ENCODE data around the gene DHX40.
"Not testable (repeated sequence)": the region's sequence is repeated elsewhere in the genome, so short reads cannot be mapped to it uniquely, and the experiment has no call there.

DHX40 gene

DNA sequence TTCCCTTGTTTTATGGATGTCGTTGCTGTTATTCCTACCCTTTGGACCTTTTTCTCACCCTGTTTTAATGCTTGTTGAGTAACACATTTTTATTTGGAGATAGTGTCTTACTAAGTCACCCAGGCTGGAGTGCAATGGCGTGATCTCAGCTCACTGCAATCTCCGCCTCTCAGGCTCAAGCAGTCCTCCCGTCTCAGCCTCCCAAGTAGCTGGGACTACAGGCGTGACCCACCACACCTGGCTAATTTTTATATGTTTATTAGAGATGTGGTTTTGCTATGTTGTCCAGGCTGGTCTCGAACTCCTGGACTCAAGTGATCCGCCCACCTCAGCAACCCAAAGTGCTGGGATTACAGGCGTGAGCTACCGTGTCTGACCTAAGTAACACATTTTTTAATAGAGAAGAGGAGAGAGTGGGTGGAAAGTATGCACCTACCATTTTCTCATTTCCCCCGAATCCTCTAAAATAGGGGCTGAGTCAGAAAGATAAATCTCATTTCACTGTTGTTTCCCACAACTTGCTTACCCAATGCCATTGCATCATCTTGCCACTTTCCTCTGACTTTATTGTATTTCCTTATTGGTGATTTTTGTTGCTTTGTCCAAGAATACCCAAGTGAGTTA, 7.0 kb downstream of the DHX40 start:
- H3K4me2 ChIP-seq (ENCODE audit: low read depth, low read length) = no peak overlapping the region
- no peak overlapping the region for H3K27ac ChIP-seq (ENCODE audit: low read length)
- H3K9ac ChIP-seq (ENCODE audit: low read length) = no peak overlapping the region
- no peak overlapping the region for H3K4me3 ChIP-seq (ENCODE audit: low read length)
- H3K9me2 ChIP-seq (replicated peaks; ENCODE audit: insufficient read depth, low read length) = no peaks in the 10 kb centered on the region
- H2AFZ ChIP-seq (ENCODE audit: low read length) = no peak overlapping the region
- no peaks in the 10 kb centered on the region for H3F3A ChIP-seq (ENCODE audit: insufficient read depth, low read length)
- H3K79me2 ChIP-seq (ENCODE audit: low read length) = no peaks in the 10 kb centered on the region
- TF ChIP-seq EZH2phosphoT487 (IDR thresholded peaks at IDR 0.05; ENCODE audit: low read length) = no peak
- TF ChIP-seq EZH2 (optimal IDR thresholded peaks at IDR 0.05; ENCODE audit: low read depth, low read length) = no peak
- no peak for TF ChIP-seq CTCF (IDR thresholded peaks at IDR 0.05; ENCODE audit: low read length)
- no peaks in the 10 kb centered on the region for H3K4me1 ChIP-seq (ENCODE audit: low read length)
- no peaks in the 10 kb centered on the region for H4K20me1 ChIP-seq (ENCODE audit: insufficient read depth, low read length)
- H3K27me3 ChIP-seq (replicated peaks; ENCODE audit: insufficient read depth, low read length) = no peaks in the 10 kb centered on the region
- no peak for DNase-seq
- H3K9me3 ChIP-seq (replicated peaks; ENCODE audit: insufficient read depth, low read length) = no peaks in the 10 kb centered on the region
- no peaks in the 10 kb centered on the region for H3K36me3 ChIP-seq (replicated peaks; ENCODE audit: insufficient read depth, low read length)

DNA sequence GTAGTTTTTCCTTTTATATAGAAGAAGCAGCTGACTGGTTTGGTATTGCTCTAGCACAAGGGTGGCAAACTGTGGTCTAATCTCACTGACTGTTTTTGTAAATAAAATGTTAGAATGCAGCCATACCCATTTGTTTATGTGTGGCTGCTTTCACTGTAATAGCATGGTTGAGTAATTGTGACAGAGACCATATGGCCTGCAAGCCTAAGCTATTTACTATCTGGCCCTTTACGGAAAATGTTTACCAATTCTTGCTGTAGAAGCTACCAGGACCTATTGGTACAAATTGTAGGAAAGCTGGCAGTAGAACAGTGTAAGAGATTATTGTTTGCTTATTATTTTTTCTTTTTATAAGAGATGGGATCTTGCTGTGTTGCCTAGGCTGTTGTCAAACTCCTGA, 18.8 kb downstream of the DHX40 start:
- not testable (repeated sequence) for H3K79me2 ChIP-seq (ENCODE audit: low read length); H3K4me2 ChIP-seq (ENCODE audit: low read depth, low read length); H3K36me3 ChIP-seq (replicated peaks; ENCODE audit: insufficient read depth, low read length); H3K9me2 ChIP-seq (replicated peaks; ENCODE audit: insufficient read depth, low read length); DNase-seq; H4K20me1 ChIP-seq (ENCODE audit: insufficient read depth, low read length); H3K9ac ChIP-seq (ENCODE audit: low read length); H3K9me3 ChIP-seq (replicated peaks; ENCODE audit: insufficient read depth, low read length); H3F3A ChIP-seq (ENCODE audit: insufficient read depth, low read length); H3K4me1 ChIP-seq (ENCODE audit: low read length); H3K4me3 ChIP-seq (ENCODE audit: low read length); H3K27me3 ChIP-seq (replicated peaks; ENCODE audit: insufficient read depth, low read length); H3K27ac ChIP-seq (ENCODE audit: low read length); H2AFZ ChIP-seq (ENCODE audit: low read length)

DNA sequence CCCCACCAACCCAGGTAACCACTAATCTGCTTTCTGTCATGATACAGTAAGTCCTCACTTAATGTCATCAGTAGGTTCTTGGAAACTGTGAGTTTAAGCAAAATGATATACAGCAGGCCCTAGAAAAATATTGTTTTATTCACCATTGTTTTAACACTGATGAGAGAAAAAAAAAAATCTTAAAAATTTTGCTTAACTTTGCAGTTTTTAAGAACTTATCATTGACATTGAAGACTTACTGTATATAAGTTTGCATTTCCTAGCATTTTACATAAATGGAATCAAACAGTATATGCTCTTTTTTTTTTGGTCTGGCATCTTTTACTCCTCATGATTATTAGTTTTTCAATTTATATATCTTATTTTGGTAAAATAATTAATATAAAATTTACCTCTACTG, 34.8 kb downstream of the DHX40 start:
- no peaks in the 10 kb centered on the region for H3K27me3 ChIP-seq (replicated peaks; ENCODE audit: insufficient read depth, low read length)
- H4K20me1 ChIP-seq (ENCODE audit: insufficient read depth, low read length) = no peaks in the 10 kb centered on the region
- TF ChIP-seq EZH2 (optimal IDR thresholded peaks at IDR 0.05; ENCODE audit: low read depth, low read length) (no peak), CTCF (IDR thresholded peaks at IDR 0.05; ENCODE audit: low read length) (no peak), EZH2phosphoT487 (IDR thresholded peaks at IDR 0.05; ENCODE audit: low read length) (no peak)
- H3F3A ChIP-seq (ENCODE audit: insufficient read depth, low read length) = no peaks in the 10 kb centered on the region
- H3K9me2 ChIP-seq (replicated peaks; ENCODE audit: insufficient read depth, low read length) = no peaks in the 10 kb centered on the region
- H3K79me2 ChIP-seq (ENCODE audit: low read length) = no peaks in the 10 kb centered on the region
- no peaks in the 10 kb centered on the region for H3K4me1 ChIP-seq (ENCODE audit: low read length)
- H3K4me3 ChIP-seq (ENCODE audit: low read length) = no peak overlapping the region
- no peak overlapping the region for H3K4me2 ChIP-seq (ENCODE audit: low read depth, low read length)
- no peak overlapping the region for H2AFZ ChIP-seq (ENCODE audit: low read length)
- no peaks in the 10 kb centered on the region for H3K9me3 ChIP-seq (replicated peaks; ENCODE audit: insufficient read depth, low read length)
- H3K9ac ChIP-seq (ENCODE audit: low read length) = no peak overlapping the region
- no peak overlapping the region for H3K27ac ChIP-seq (ENCODE audit: low read length)
- H3K36me3 ChIP-seq (replicated peaks; ENCODE audit: insufficient read depth, low read length) = no peaks in the 10 kb centered on the region
- no peak for DNase-seq

DNA sequence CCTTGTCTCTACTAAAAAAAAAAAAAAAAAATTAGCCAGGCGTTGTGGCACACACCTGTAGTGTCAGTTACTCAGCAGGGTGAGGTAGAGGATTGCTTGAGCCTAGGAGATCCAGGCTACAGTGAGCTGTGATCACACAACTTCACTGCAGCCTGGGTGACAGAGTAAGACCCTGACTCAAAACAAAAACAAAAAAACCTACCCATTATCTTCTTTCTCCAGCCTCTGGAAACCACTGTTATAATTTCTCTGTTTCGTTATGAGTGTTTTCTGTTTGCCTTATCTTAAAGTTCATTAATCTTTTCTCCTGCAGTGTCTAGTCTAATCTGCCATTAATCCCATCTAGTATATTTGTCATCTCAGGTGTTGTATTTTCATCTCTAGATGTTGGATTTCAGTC, 35.7 kb downstream of the DHX40 start:
- H3K36me3 ChIP-seq (replicated peaks; ENCODE audit: insufficient read depth, low read length) = no peaks in the 10 kb centered on the region

More for the DNA sequence above, 35.7 kb downstream of the DHX40 start:
- Histone ChIP-seq H3F3A (ENCODE audit: insufficient read depth, low read length) (no peaks in the 10 kb centered on the region), H3K79me2 (ENCODE audit: low read length) (no peaks in the 10 kb centered on the region), H3K9me3 (replicated peaks; ENCODE audit: insufficient read depth, low read length) (no peaks in the 10 kb centered on the region), H3K27me3 (replicated peaks; ENCODE audit: insufficient read depth, low read length) (no peaks in the 10 kb centered on the region), H3K9ac (ENCODE audit: low read length) (no peak overlapping the region), H3K4me1 (ENCODE audit: low read length) (no peaks in the 10 kb centered on the region), H3K9me2 (replicated peaks; ENCODE audit: insufficient read depth, low read length) (no peaks in the 10 kb centered on the region), H4K20me1 (ENCODE audit: insufficient read depth, low read length) (no peaks in the 10 kb centered on the region), H3K4me3 (ENCODE audit: low read length) (no peak overlapping the region), H3K27ac (ENCODE audit: low read length) (no peak overlapping the region), H2AFZ (ENCODE audit: low read length) (no peak overlapping the region), H3K4me2 (ENCODE audit: low read depth, low read length) (no peak overlapping the region)
- DNase-seq = no peak
- TF ChIP-seq EZH2phosphoT487 (IDR thresholded peaks at IDR 0.05; ENCODE audit: low read length) = no peak
- no peak for TF ChIP-seq CTCF (IDR thresholded peaks at IDR 0.05; ENCODE audit: low read length)
- no peak for TF ChIP-seq EZH2 (optimal IDR thresholded peaks at IDR 0.05; ENCODE audit: low read depth, low read length)
